SK-N-SH treated with all-trans-retinoic acid at 6 μM for 48 hours (cell line): ENCODE data around the gene FGD3.
"Not testable (repeated sequence)": the region's sequence is repeated elsewhere in the genome, so short reads cannot be mapped to it uniquely, and the experiment has no call there.

Experiments
- ATAC-seq: fragments of 200-7000 bp; cut with Tn5 transposase; 3 replicates; pipeline ENCODE4 v1.9.1; 2020; ENCODE audit warnings: mild to moderate bottlenecking, moderate library complexity
- ARNTL ChIP-seq: fragments of 450-650 bp; formaldehyde crosslinking; IDR thresholded peaks from 2 replicates; pipeline ENCODE4 v1.5.0; 2020; ENCODE audit warnings: low read depth, mild to moderate bottlenecking, moderate library complexity, borderline replicate concordance
- BACH2 ChIP-seq: fragments of 250-450 bp; sonication (Bioruptor Pico); IDR thresholded peaks from 2 replicates; pipeline ENCODE4 v1.9.0; 2021; ENCODE audit warnings: mild to moderate bottlenecking, borderline replicate concordance
- CREB5 ChIP-seq: fragments of 250-450 bp; sonication (Bioruptor Pico); IDR thresholded peaks from 2 replicates; pipeline ENCODE4 v1.5.1; 2020; ENCODE audit warnings: low read depth, mild to moderate bottlenecking, moderate library complexity
- CSDC2 ChIP-seq: fragments of 250-450 bp; sonication (Bioruptor Pico); IDR thresholded peaks from 2 replicates; pipeline ENCODE4 v1.5.0; 2020; ENCODE audit warnings: mild to moderate bottlenecking, moderate library complexity
- CSRNP3 ChIP-seq: fragments of 250-450 bp; sonication (Bioruptor Pico); IDR thresholded peaks from 2 replicates; pipeline ENCODE4 v1.5.1; 2021; ENCODE audit warnings: mild to moderate bottlenecking, moderate library complexity
- ESRRG ChIP-seq: fragments of 250-450 bp; sonication (Bioruptor Pico); IDR thresholded peaks from 2 replicates; pipeline ENCODE4 v1.6.1; 2021; ENCODE audit warnings: mild to moderate bottlenecking
- ISL1 ChIP-seq: fragments of 250-450 bp; sonication (Bioruptor Pico); IDR thresholded peaks from 2 replicates; pipeline ENCODE4 v2.1.2; 2022; ENCODE audit warnings: mild to moderate bottlenecking, moderate library complexity
- PATZ1 ChIP-seq: fragments of 250-450 bp; sonication (Bioruptor Pico); IDR thresholded peaks from 2 replicates; pipeline ENCODE4 v1.8.0; 2020; ENCODE audit warnings: mild to moderate bottlenecking, moderate library complexity, borderline replicate concordance
- POU6F1 ChIP-seq: fragments of 250-450 bp; sonication (Bioruptor Pico); IDR thresholded peaks from 2 replicates; pipeline ENCODE4 v1.8.0; 2021; ENCODE audit warnings: low read depth, mild to moderate bottlenecking, moderate library complexity, borderline replicate concordance
- PPARA ChIP-seq: fragments of 250-450 bp; sonication (Bioruptor Pico); IDR thresholded peaks from 2 replicates; pipeline ENCODE4 v1.5.0; 2020; ENCODE audit warnings: mild to moderate bottlenecking, borderline replicate concordance
- RARB ChIP-seq: fragments of 250-450 bp; sonication (Bioruptor Pico); IDR thresholded peaks from 2 replicates; pipeline ENCODE4 v1.8.0; 2021; ENCODE audit warnings: mild to moderate bottlenecking, moderate library complexity
- SNAI2 ChIP-seq: fragments of 250-450 bp; sonication (Bioruptor Pico); IDR thresholded peaks from 2 replicates; pipeline ENCODE4 v1.5.0; 2020; ENCODE audit warnings: mild to moderate bottlenecking, moderate library complexity
- TOX ChIP-seq: fragments of 250-450 bp; sonication (Bioruptor Pico); IDR thresholded peaks from 2 replicates; pipeline ENCODE4 v1.8.0; 2021; ENCODE audit warnings: mild to moderate bottlenecking, moderate library complexity, borderline replicate concordance
- TSHZ2 ChIP-seq: fragments of 250-450 bp; sonication (Bioruptor Pico); IDR thresholded peaks from 2 replicates; pipeline ENCODE4 v1.5.0; 2020; ENCODE audit warnings: mild to moderate bottlenecking, moderate library complexity
- ZC3H10 ChIP-seq: fragments of 250-450 bp; sonication (Bioruptor Pico); IDR thresholded peaks from 2 replicates; pipeline ENCODE4 v1.5.1; 2021; ENCODE audit warnings: mild to moderate bottlenecking, moderate library complexity
- ZFP30 ChIP-seq: fragments of 450-650 bp; formaldehyde crosslinking; IDR thresholded peaks from 2 replicates; pipeline ENCODE4 v1.5.0; 2022; ENCODE audit warnings: mild to moderate bottlenecking, moderate library complexity
- ZNF565 ChIP-seq: fragments of 450-650 bp; formaldehyde crosslinking; conservative IDR thresholded peaks from 2 replicates; pipeline ENCODE4 v1.5.0; 2020; ENCODE audit warnings: low read depth, mild to moderate bottlenecking, moderate library complexity
- ZNF70 ChIP-seq: fragments of 450-650 bp; formaldehyde crosslinking; IDR thresholded peaks from 2 replicates; pipeline ENCODE4 v1.5.0; 2020; ENCODE audit warnings: mild to moderate bottlenecking, moderate library complexity
- ZNF8 ChIP-seq: fragments of 450-650 bp; formaldehyde crosslinking; IDR thresholded peaks from 2 replicates; pipeline ENCODE4 v1.5.0; 2020; ENCODE audit warnings: mild to moderate bottlenecking, moderate library complexity

Gene FGD3

GRCh38 chr9:92947268-92948037, at the start of gene FGD3:
Gene FGD3 (plus strand): TSS chr9:92947523. CDS start chr9:92976257, 28,734 bp downstream.
- peak; percentile 87 for ATAC-seq
- no peak for TF ChIP-seq PPARA (CRISPR knock-in tag)
- TF ChIP-seq PATZ1 (CRISPR knock-in tag): no peak
- no peak for TF ChIP-seq POU6F1 (CRISPR knock-in tag)
- no peak for TF ChIP-seq ARNTL (CRISPR knock-in tag)
- TF ChIP-seq ISL1 (CRISPR knock-in tag): no peak
- no peak for TF ChIP-seq SNAI2
- TF ChIP-seq ZNF565: no peak
- no peak for TF ChIP-seq ZC3H10 (CRISPR knock-in tag)
- TF ChIP-seq RARB (CRISPR knock-in tag): no peak
- no peak for TF ChIP-seq CSDC2 (CRISPR knock-in tag)
- no peak for TF ChIP-seq ESRRG (CRISPR knock-in tag)
- TF ChIP-seq CREB5 (CRISPR knock-in tag): no peak
- no peak for TF ChIP-seq CSRNP3 (CRISPR knock-in tag)
- TF ChIP-seq TOX: no peak
- no peak for TF ChIP-seq ZFP30 (CRISPR knock-in tag)
- no peak for TF ChIP-seq ZNF8
- no peak for TF ChIP-seq ZNF70 (CRISPR knock-in tag)
- no peak for TF ChIP-seq BACH2 (CRISPR knock-in tag)
- TF ChIP-seq TSHZ2 (CRISPR knock-in tag): no peak

GRCh38 chr9:92905137-92905536, 42.2 kb upstream of the FGD3 start:
- ATAC-seq: not testable (repeated sequence)

GRCh38 chr9:92911511-92912475, 35.5 kb upstream of the FGD3 start:
- no peak for TF ChIP-seq ZFP30 (CRISPR knock-in tag)
- ATAC-seq: no peak
